Stimulated activated CD8-positive, alpha-beta memory T cell treated with anti-CD3 and anti-CD28 coated beads, Interleukin-15, amount 100 ng/mL, for 48 hours (primary cell): Measurements from ENCODE around the gene ARSB.

Source experiments
- DNase-seq, 2 donors: peaks; one replicate each; pipeline ENCODE4 v3.0.0-alpha.2; 2020; ENCODE audit warnings: low read depth in 2 of 2

The ARSB gene

DNA sequence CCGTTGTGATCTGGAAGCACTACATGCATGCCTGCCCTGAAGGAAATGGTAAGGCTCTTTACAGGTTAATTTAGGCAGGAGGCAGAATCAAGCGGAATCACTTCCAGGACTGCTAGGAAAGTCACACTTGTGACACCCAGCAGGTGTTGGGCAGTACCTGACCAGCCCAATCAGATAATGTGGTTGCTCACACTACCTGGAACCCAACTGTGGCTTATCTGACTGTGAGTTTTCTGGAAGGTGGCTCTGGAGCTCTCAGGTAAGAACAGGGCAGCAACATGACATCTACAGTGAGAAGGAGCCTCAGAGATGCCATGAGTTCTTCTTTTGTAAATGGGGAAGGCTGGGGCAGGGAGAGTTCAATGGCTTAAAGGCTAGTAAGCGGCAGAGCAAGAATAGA is 146.4 kb downstream of the ARSB start:
- DNase-seq = no peak

GRCh38 chr5:78837836-78838235 is 147.3 kb downstream of the ARSB start:
- no peak for DNase-seq

DNA sequence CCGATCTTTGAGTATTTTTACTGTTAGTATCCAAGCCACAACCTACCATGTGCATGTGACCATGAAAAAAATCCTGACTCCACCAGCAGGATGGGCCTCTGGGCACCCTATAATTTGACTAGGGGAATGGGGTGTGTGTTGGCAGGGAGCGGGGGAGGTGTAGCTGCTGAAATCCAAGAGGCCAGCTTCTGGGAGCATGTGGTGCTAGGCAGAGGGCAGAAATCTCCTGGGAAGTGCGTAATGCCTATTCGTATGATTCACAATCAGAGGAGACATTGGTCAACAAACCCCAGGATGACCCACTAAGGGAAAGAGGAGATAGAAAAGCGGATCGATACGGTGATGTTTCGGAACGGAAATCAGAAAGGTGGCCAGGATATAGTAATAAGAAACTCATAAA is 149.9 kb downstream of the ARSB start:
- DNase-seq = no peak

- no peak for DNase-seq
Measured at GRCh38 chr5:78833284-78833683, 151.8 kb downstream of the ARSB start.

DNA sequence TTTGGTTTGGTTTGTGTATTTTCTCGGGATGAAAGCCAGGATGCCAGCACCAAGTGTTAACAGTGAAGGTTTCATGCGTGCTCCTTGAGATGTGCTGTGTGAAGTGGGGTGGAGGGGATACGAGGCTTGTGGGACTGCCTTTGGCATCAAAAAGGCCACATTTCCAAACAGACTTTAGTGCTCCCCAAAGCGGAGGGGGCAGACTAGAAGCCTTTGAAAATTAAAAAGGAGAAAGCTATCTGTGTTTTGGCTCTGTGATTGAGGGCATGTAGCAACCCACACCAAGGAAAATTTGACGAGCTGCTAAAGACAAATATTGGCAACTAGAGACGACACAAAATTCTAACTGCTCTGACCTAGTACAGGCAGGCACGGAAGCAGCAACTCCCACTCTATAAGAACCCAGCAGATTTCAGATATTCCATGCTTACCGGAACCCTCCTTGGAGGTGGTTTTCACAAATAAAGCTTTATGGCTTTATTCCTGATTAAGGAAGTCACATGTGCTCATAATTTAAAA is 154.5 kb downstream of the ARSB start:
- no peak for DNase-seq

DNA sequence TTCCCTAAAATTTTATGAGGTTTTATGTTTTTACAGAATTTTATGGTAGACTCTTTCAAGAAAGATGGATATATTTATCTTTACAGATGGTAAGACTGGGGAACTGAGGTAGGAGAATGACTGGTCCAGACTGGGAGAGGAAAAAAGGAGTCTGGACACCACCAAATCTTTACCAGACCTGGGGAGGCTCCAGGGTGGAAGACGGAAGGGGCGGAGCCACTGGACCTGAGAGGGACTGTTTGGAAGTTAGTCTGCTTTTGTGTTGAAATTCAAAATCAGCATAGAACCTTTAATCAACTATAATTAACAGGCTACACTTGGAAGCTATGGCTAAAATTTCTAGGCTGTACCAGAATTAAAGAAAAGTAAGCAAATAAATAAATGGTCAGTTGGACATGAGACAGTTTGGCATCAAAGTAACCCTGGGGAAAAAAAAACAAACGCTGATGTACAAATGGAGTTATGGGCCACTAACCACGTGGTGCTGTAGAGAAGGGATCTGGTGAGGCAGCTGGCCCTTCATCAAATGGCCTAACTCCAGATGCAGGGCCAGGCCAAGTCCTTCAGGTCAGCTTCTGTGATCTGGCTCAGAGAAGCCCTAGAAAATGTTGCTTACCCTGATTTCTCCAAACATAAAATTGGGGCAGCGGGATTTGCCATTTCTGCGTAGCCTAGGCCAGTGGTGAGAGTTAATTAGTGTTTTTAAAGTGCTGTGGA is 155.1 kb downstream of the ARSB start:
- DNase-seq = no peak

- DNase-seq = no peak
Measured at GRCh38 chr5:78827725-78828124, 157.4 kb downstream of the ARSB start.

- no peak for DNase-seq
Measured at GRCh38 chr5:78824831-78825281, 160.3 kb downstream of the ARSB start.

DNA sequence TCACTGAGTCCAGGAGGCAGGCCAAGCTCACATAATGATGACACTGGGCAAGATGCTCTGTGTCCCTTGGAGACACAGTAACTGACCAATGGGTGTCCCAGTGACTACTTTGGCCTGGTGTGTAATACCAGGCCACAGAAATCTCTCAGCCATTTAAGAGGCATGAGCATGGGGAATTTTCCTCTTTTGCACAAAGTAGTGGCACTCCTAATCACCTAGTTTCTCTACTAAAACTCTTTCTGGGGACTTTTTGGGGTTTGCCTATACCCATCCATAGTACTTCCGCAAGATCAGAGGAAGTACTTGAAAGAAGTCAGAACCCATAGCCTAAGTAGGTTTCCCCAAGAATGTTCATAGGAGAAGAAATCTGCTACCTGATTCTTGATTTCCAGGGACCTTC is 161.9 kb downstream of the ARSB start:
- DNase-seq = no peak

DNA sequence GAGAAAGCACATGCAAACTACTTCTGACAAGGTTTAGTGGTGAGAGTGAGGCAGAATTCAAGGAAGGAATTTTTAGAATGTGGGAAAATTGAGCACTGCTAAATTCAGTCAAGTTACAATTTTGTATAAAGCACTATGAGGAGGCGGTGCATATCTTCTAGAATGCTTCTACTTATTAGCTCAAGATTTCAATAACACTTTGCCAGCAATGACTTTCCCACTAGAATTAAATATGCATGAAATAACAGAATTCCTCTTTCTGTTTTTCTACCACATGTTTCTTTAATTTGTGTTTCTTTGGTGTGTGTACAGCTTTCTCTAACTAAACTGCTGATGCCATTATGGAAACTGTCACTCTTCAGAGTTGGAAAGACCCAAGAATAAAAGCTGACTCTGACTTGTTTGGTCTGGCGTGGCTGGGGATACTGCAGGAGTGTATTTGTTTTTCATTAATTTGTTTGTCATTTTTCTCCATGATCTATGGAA is 163.5 kb downstream of the ARSB start:
- no peak for DNase-seq

DNA sequence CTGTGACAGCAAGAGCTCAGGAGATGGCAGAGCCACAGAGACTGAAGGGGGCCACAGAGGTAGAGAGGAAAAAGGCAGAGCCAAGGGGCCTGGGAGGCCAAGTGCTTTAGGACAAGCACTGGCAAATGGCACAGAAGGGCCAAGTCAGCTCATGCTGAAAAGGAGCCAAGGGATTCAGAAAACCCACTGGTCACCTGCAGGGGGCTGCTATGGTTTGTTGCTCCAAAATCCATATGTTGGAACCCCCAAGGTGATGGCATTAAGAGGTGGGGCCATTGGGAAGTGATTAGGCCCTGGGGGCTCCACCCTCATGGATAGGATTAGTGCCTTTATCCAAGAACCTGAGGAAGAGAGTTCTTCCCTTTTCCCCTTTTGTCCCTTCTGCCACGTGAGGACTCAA is 165.4 kb downstream of the ARSB start:
- no peak for DNase-seq

- no peak for DNase-seq
Measured at GRCh38 chr5:78819166-78819565, 165.9 kb downstream of the ARSB start.

- DNase-seq = no peak
Measured at GRCh38 chr5:78816143-78816765, 168.9 kb downstream of the ARSB start.

DNA sequence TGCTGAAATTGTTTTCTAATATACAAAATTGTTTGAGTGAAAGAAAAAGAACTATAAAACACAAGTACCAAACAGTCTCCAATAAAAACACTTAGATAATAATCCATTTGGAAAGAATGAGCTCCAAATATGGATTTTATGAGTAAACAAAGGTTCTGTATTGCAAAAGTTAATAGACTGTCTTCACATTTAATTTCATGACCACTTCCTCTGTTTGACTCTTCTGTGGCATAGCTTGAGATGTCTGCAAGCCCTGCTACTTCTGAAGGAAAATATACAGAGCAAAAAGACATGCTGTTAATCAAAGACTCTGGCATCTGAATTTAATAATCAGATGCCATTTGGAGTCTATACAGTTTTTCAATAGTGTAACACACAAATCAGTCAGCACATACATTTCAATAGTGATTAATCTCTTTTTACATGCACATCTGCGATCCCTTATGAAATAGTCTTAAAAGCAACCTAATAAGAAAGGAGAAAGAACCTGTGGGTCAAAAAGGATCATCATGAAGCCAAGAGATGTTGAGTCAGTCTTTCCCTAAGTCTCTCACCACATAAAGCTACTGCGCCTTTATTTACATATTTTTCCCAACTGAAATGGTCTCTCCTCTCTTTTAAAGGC is 171.1 kb downstream of the ARSB start:
- no peak for DNase-seq

- DNase-seq = no peak
Measured at GRCh38 chr5:78813286-78813685, 171.8 kb downstream of the ARSB start.

GRCh38 chr5:78811866-78812265 is 173.2 kb downstream of the ARSB start:
- no peak for DNase-seq

DNA sequence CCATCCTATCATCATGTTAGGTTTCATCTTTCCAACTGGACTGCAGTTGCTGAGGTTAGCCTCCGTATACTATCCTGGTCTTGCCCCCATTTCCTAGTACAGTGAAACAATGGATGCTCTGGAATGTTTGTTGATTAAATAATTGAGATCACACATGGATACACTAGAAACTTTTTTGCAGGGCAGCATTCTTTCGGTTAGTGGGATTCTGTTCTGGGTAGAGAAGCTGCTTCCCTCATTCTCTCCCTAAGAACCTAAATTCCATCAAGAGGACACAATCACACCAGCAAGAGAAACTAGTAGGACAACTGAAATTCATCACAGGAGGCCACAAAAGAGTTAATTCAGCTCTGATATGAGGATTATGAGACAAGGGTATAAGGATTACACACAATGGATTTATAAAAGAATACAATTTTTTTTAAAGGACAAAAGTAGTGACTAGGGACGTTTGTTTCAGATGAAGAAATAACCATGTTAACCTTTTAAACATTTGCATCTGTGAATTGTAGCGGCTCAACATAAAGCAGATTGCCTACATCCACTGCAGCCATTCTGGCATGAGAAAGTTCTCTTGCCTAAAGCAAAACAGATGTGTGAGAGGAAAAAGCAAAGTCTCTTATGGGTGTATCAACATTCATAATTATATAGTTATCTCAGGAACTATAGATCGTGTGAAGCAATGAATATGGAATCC is 173.8 kb downstream of the ARSB start:
- no peak for DNase-seq

GRCh38 chr5:78810098-78810920 is 174.8 kb downstream of the ARSB start:
- no peak for DNase-seq

- no peak for DNase-seq
Measured at GRCh38 chr5:78809444-78809843, 175.7 kb downstream of the ARSB start.

DNA sequence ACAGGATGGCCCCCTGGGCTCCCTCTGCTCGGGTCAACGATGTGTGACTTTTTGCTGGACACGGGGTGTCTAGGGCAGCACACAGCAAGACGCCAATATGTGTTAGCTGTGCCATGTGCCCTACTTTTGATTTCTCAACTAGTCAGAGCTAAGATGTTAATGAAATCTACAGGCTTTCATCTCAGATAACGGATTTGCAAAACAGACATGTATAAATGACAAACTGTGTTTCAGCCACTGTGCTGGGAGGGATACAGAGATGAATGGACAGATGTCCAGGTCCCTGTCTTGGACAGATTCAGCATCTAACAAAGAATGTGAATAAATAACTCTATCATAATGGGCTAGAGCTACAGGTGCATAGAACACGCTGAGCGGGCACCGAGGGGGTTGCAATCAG is 176.3 kb downstream of the ARSB start:
- DNase-seq = no peak

GRCh38 chr5:78808380-78808779 is 176.7 kb downstream of the ARSB start:
- DNase-seq = no peak
